Neural progenitor cell (in vitro differentiated cells): ENCODE measurements around the gene IGSF22. TPM values are rescaled to one million over a fixed set of nuclear protein-coding genes. Genes with fewer than 3 reads are reported as not detected.
"Not testable (repeated sequence)": the region's sequence is repeated elsewhere in the genome, so short reads cannot be mapped to it uniquely, and the experiment has no call there.

Source experiments
- DNase-seq: peaks from one replicate; pipeline ENCODE4 v3.0.0-alpha.2; 2016; ENCODE audit warnings: low spot score
- H2AFZ ChIP-seq: fragments of 200-600 bp; sonication (generic); replicated peaks from 2 replicates; pipeline ENCODE4 v1.6.1; 2016; ENCODE audit warnings: antibody characterized with exemption
- H3F3A ChIP-seq: fragments of 200-600 bp; sonication (generic); 2 replicates; pipeline ENCODE4 v1.6.1; 2016; ENCODE audit warnings: antibody characterized with exemption, low read depth
- H3K27ac ChIP-seq: fragments of 200-600 bp; sonication (generic); 2 replicates; pipeline ENCODE4 v1.5.1; 2016; ENCODE audit warnings: mild to moderate bottlenecking
- H3K27me3 ChIP-seq: fragments of 200-600 bp; sonication (generic); 2 replicates; pipeline ENCODE4 v1.6.1; 2016; ENCODE audit warnings: mild to moderate bottlenecking, moderate library complexity
- H3K36me3 ChIP-seq: fragments of 200-600 bp; sonication (generic); 2 replicates; pipeline ENCODE4 v1.5.1; 2016
- H3K4me1 ChIP-seq: fragments of 200-600 bp; sonication (generic); 2 replicates; pipeline ENCODE4 v1.6.1; 2016; ENCODE audit warnings: mixed run types
- H3K4me2 ChIP-seq: fragments of 200-600 bp; sonication (generic); 2 replicates; pipeline ENCODE4 v1.6.1; 2016
- H3K4me3 ChIP-seq: fragments of 200-600 bp; sonication (generic); 2 replicates; pipeline ENCODE4 v1.5.1; 2016
- H3K79me2 ChIP-seq: fragments of 200-600 bp; sonication (generic); 2 replicates; pipeline ENCODE4 v1.6.1; 2016; ENCODE audit warnings: low read depth
- H3K9ac ChIP-seq: fragments of 200-600 bp; sonication (generic); 2 replicates; pipeline ENCODE4 v1.6.1; 2016
- H3K9me3 ChIP-seq: fragments of 200-600 bp; sonication (generic); 2 replicates; pipeline ENCODE4 v1.5.1; 2016; ENCODE audit warnings: low read depth
- H4K20me1 ChIP-seq: fragments of 200-600 bp; sonication (generic); 2 replicates; pipeline ENCODE4 v1.6.1; 2016; ENCODE audit warnings: low read depth
- H3K27ac Mint-ChIP-seq: 3 replicates; pipeline ENCODE4 v1.8.0; 2021; ENCODE audit warnings: mixed read lengths
- H3K27me3 Mint-ChIP-seq: 2 replicates; pipeline ENCODE4 v1.8.0; 2022; ENCODE audit warnings: low read depth, mild to moderate bottlenecking, inconsistent platforms, moderate library complexity, mixed read lengths; ENCODE audit not compliant: insufficient read depth
- H3K36me3 Mint-ChIP-seq: 3 replicates; pipeline ENCODE4 v1.8.0; 2021; ENCODE audit warnings: mixed read lengths
- H3K4me1 Mint-ChIP-seq: 3 replicates; pipeline ENCODE4 v1.8.0; 2021; ENCODE audit warnings: mixed read lengths
- H3K4me3 Mint-ChIP-seq: 3 replicates; pipeline ENCODE4 v1.8.0; 2021; ENCODE audit warnings: mild to moderate bottlenecking, moderate library complexity, mixed read lengths
- H3K9me3 Mint-ChIP-seq: 3 replicates; pipeline ENCODE4 v1.8.0; 2020; ENCODE audit warnings: mixed read lengths
- EZH2 ChIP-seq: fragments of 200-600 bp; sonication (generic); IDR thresholded peaks from 2 replicates; pipeline ENCODE4 v1.6.1; 2017; ENCODE audit warnings: antibody characterized with exemption, mild to moderate bottlenecking, moderate library complexity
- EZH2phosphoT487 ChIP-seq: fragments of 200-600 bp; sonication (generic); IDR thresholded peaks from 2 replicates; pipeline ENCODE4 v1.6.1; 2017; ENCODE audit warnings: antibody characterized with exemption
- total RNA-seq: library from RNA; depleted of rRNA; stranded (reverse); fragments of >200 nt; gene quantifications from 2 replicates; pipeline ENCODE4 v1.2.3, GENCODE V29; 2015; ENCODE audit warnings: low replicate concordance
- TF ChIP-seq, protein P1 (sequence below): fragments of 200-600 bp; sonication (generic); IDR thresholded peaks from 2 replicates; pipeline ENCODE4 v1.5.1; 2017; ENCODE audit warnings: antibody characterized with exemption, mild to moderate bottlenecking

Gene IGSF22
- total RNA-seq, 1 donor from 2014 or later = 0.41 TPM

DNA sequence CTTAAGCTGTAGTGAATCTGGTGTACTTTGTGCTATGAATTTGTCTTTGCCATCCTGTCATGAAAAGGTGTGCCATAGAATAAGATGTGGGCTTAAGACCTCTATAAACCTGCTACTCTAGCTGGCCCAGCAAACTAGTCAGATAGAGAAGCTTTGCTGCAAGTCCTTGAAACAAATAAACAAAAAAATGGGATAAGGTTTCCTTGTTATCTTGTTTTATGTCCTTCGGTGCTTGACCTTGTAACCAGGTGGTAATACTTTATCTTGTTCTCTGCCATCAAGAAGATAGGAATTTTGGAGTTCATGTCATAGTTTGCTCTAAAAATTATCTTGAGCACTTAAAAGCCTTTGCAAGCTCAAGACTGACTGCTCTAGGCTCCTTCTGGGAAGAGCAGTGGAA, 41.7 kb downstream of the IGSF22 start:
- Mint-ChIP-seq H3K27me3 (no peaks in the 10 kb centered on the region), H3K36me3 (no peaks in the 10 kb centered on the region), H3K27ac (no peak overlapping the region), H3K4me1 (peaks cover 9% of the 10 kb centered on the region), H3K4me3 (no peak overlapping the region), H3K9me3 (no peaks in the 10 kb centered on the region)
- no peak overlapping the region for H3K9ac ChIP-seq
- no peak for DNase-seq
- no peaks in the 10 kb centered on the region for H3K79me2 ChIP-seq
- H3K9me3 ChIP-seq = no peaks in the 10 kb centered on the region
- TF ChIP-seq, protein P1, sequence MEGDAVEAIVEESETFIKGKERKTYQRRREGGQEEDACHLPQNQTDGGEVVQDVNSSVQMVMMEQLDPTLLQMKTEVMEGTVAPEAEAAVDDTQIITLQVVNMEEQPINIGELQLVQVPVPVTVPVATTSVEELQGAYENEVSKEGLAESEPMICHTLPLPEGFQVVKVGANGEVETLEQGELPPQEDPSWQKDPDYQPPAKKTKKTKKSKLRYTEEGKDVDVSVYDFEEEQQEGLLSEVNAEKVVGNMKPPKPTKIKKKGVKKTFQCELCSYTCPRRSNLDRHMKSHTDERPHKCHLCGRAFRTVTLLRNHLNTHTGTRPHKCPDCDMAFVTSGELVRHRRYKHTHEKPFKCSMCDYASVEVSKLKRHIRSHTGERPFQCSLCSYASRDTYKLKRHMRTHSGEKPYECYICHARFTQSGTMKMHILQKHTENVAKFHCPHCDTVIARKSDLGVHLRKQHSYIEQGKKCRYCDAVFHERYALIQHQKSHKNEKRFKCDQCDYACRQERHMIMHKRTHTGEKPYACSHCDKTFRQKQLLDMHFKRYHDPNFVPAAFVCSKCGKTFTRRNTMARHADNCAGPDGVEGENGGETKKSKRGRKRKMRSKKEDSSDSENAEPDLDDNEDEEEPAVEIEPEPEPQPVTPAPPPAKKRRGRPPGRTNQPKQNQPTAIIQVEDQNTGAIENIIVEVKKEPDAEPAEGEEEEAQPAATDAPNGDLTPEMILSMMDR = no peak
- no peak for TF ChIP-seq EZH2phosphoT487
- no peak for TF ChIP-seq EZH2
- H4K20me1 ChIP-seq = no peaks in the 10 kb centered on the region
- peaks cover 17% of the 10 kb centered on the region for H3K4me1 ChIP-seq
- H3F3A ChIP-seq = no peaks in the 10 kb centered on the region
- no peak overlapping the region for H3K27ac ChIP-seq
- H3K4me2 ChIP-seq = no peak overlapping the region
- H3K36me3 ChIP-seq = no peaks in the 10 kb centered on the region
- peak overlapping the region; percentile 95 for H2AFZ ChIP-seq
- H3K27me3 ChIP-seq = no peaks in the 10 kb centered on the region
- H3K4me3 ChIP-seq = no peak overlapping the region

DNA sequence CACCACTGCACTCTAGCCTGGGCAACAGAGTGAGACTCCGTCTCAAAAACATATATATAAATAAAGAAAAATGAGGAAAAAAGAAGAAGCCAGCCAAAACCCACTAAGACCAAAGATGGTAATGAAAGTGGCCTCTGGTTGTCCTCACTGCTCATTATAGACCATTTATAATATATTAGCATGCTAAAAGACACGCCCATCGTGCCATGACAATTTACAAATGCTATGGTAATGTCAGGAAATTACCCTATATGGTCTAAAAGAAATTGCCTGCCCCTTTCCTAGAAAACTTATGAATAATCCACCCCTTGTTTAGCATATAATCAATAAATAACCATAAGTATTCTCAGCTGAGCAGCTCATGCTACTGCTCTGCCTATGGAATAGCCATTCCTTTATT, 43.5 kb downstream of the IGSF22 start:
- Histone ChIP-seq H3K27me3 (no peaks in the 10 kb centered on the region), H3K9me3 (no peaks in the 10 kb centered on the region), H2AFZ (no peak overlapping the region), H3K36me3 (no peaks in the 10 kb centered on the region), H3K4me3 (no peak overlapping the region), H3K27ac (no peak overlapping the region), H3K79me2 (no peaks in the 10 kb centered on the region), H3K4me1 (peaks cover 17% of the 10 kb centered on the region), H3K4me2 (no peak overlapping the region), H3F3A (no peaks in the 10 kb centered on the region), H4K20me1 (no peaks in the 10 kb centered on the region), H3K9ac (no peak overlapping the region)
- no peak for DNase-seq
- H3K4me3 Mint-ChIP-seq = no peak overlapping the region
- peaks cover 9% of the 10 kb centered on the region for H3K4me1 Mint-ChIP-seq
- no peak overlapping the region for H3K27ac Mint-ChIP-seq
- no peak for TF ChIP-seq EZH2
- TF ChIP-seq, protein P1 = no peak
- no peaks in the 10 kb centered on the region for H3K36me3 Mint-ChIP-seq
- no peaks in the 10 kb centered on the region for H3K9me3 Mint-ChIP-seq
- H3K27me3 Mint-ChIP-seq = no peaks in the 10 kb centered on the region

DNA sequence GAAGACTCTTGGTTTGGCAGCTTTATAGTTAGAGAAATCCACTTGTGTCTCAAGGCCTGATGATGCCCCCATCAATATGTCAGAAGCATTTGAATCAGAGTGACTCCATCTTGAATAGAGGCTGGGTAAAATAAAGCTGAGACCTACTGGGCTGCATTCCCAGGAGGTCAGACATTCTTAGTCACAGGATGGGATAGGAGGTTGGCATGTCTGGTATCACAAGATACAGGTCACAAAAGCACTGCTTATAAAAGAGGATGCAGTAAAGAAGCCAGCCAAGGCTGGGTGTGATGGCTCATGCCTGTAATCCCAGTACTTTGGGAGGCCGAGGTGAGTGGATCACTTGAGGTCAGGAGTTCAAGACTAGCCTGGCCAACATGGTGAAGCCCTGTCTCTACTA, 44.0 kb downstream of the IGSF22 start:
- H3K9ac ChIP-seq, H3K9me3 Mint-ChIP-seq, H3K27ac Mint-ChIP-seq, H2AFZ ChIP-seq, H3K27me3 ChIP-seq, H4K20me1 ChIP-seq, H3K4me2 ChIP-seq, H3K4me3 ChIP-seq, H3K4me3 Mint-ChIP-seq, H3F3A ChIP-seq, H3K4me1 Mint-ChIP-seq, H3K79me2 ChIP-seq, H3K9me3 ChIP-seq, H3K27me3 Mint-ChIP-seq, H3K36me3 Mint-ChIP-seq, DNase-seq, H3K27ac ChIP-seq, H3K36me3 ChIP-seq: not testable (repeated sequence)
- H3K4me1 ChIP-seq = peaks cover 17% of the 10 kb centered on the region

DNA sequence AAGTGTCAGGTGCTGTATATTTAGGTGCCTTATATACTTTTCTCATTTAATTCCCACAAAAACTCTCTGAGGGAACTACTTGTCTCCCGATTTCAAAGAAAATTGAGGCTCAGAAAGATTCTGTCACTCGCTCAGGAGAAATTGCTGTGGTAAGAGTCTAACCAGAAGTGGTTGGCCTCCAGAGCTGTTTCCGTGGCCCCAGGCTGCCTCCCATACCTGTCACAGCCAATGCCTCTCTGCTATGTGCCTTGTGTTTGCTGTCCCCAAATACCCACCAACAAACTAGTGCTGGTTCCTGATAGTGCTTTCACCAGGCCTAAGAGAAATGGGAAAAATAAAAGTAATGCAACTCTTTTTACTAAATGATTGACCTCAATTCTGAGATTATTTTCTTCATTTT, 48.4 kb downstream of the IGSF22 start:
- no peak overlapping the region for H3K27ac Mint-ChIP-seq
- Histone ChIP-seq H3K4me3 (no peak overlapping the region), H3K27ac (no peak overlapping the region), H3K9ac (no peak overlapping the region), H4K20me1 (no peaks in the 10 kb centered on the region), H3K79me2 (no peaks in the 10 kb centered on the region), H3K4me1 (no peaks in the 10 kb centered on the region), H3K27me3 (no peaks in the 10 kb centered on the region), H3K36me3 (no peaks in the 10 kb centered on the region), H3K4me2 (no peak overlapping the region), H3F3A (no peaks in the 10 kb centered on the region), H2AFZ (no peak overlapping the region), H3K9me3 (no peaks in the 10 kb centered on the region)
- no peaks in the 10 kb centered on the region for H3K9me3 Mint-ChIP-seq
- H3K36me3 Mint-ChIP-seq = no peaks in the 10 kb centered on the region
- TF ChIP-seq, protein P1 = no peak
- TF ChIP-seq EZH2phosphoT487 = no peak
- TF ChIP-seq EZH2 = no peak
- H3K4me3 Mint-ChIP-seq = no peak overlapping the region
- peaks cover 2% of the 10 kb centered on the region for H3K27me3 Mint-ChIP-seq
- DNase-seq = no peak
- peaks cover 4% of the 10 kb centered on the region for H3K4me1 Mint-ChIP-seq
